DOHH2 (cell line): Measurements from ENCODE around the gene VDAC2.

Experiments used
- EZH2phosphoT487 ChIP-seq: fragments of 200-600 bp; sonication (generic); IDR thresholded peaks from 2 replicates; pipeline ENCODE4 v1.6.1; 2017; ENCODE audit warnings: borderline replicate concordance, mild to moderate bottlenecking, antibody characterized with exemption, low read length, moderate library complexity, mixed read lengths
- TF ChIP-seq, protein P1 (sequence below): fragments of 200-600 bp; sonication (generic); IDR thresholded peaks from one replicate; pipeline ENCODE4 v1.5.1; 2014; ENCODE audit warnings: antibody characterized with exemption, mild to moderate bottlenecking, low read depth, low read length; ENCODE audit not compliant: poor library complexity, severe bottlenecking

- TF ChIP-seq, protein P1, sequence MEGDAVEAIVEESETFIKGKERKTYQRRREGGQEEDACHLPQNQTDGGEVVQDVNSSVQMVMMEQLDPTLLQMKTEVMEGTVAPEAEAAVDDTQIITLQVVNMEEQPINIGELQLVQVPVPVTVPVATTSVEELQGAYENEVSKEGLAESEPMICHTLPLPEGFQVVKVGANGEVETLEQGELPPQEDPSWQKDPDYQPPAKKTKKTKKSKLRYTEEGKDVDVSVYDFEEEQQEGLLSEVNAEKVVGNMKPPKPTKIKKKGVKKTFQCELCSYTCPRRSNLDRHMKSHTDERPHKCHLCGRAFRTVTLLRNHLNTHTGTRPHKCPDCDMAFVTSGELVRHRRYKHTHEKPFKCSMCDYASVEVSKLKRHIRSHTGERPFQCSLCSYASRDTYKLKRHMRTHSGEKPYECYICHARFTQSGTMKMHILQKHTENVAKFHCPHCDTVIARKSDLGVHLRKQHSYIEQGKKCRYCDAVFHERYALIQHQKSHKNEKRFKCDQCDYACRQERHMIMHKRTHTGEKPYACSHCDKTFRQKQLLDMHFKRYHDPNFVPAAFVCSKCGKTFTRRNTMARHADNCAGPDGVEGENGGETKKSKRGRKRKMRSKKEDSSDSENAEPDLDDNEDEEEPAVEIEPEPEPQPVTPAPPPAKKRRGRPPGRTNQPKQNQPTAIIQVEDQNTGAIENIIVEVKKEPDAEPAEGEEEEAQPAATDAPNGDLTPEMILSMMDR = no peak
- no peak for TF ChIP-seq EZH2phosphoT487
Observed at GRCh38 chr10:75229971-75230370, 19.4 kb downstream of the VDAC2 start.
